Spleen (tissue), 7 donors: ENCODE results near the gene EXOSC5.

Source experiments
- POLR2A ChIP-seq, 3 donors: fragments of 450-650 bp; IDR thresholded peaks; one replicate each; pipeline ENCODE4 v1.5.1; 2017; ENCODE audit warnings: antibody characterized with exemption in 3 of 3, mild to moderate bottlenecking in 1 of 3
- POLR2AphosphoS5 ChIP-seq, 3 donors: sonication (generic); formaldehyde crosslinking; IDR thresholded peaks; one replicate each; pipeline ENCODE4 v1.5.1; 2017; ENCODE audit warnings: antibody characterized with exemption in 3 of 3
- TF ChIP-seq, protein P1 (sequence below), 11 experiments: fragments of 200-600 bp in 7 of 11; fragments of 450-650 bp in 4 of 11; sonication (generic) in 4 of 11; IDR thresholded peaks in 8 of 11; conservative IDR thresholded peaks in 3 of 11; 1 replicate in 7 of 11; 2 replicates in 4 of 11; pipeline versions ENCODE4 v1.4.0 to v1.8.0; 2016 to 2021; ENCODE audit warnings: antibody characterized with exemption in 11 of 11, inconsistent platforms in 4 of 11, mild to moderate bottlenecking in 1 of 11
- donor health status: DM: no; HTN: no; CAD: no; lungs with moderate emphysema.
- donor health status: DM: no; HTN: no; CAD: no.
- donor health status: DM: no; HTN: no; CAD: no.

DNA sequence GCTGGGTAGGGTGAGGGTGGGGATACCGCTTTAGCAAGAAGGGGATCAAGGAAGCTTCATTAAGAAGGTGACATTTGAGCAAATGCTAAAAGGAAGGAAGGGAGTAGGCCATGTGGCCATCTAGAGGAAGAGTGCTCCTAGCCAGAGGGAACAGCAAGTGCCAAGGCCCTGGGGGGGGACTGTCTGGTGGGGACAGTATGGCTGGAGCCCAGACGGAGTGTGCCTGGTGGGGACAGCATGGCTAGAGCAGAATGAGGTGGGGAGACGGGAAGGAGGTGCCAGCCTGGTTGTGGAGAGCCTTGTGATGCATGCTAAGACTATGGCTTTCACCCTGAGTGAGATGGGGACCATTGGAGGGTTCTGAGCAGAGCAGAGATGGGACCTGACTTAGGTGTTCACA, 41.4 kb downstream of the EXOSC5 start:
- TF ChIP-seq, protein P1, sequence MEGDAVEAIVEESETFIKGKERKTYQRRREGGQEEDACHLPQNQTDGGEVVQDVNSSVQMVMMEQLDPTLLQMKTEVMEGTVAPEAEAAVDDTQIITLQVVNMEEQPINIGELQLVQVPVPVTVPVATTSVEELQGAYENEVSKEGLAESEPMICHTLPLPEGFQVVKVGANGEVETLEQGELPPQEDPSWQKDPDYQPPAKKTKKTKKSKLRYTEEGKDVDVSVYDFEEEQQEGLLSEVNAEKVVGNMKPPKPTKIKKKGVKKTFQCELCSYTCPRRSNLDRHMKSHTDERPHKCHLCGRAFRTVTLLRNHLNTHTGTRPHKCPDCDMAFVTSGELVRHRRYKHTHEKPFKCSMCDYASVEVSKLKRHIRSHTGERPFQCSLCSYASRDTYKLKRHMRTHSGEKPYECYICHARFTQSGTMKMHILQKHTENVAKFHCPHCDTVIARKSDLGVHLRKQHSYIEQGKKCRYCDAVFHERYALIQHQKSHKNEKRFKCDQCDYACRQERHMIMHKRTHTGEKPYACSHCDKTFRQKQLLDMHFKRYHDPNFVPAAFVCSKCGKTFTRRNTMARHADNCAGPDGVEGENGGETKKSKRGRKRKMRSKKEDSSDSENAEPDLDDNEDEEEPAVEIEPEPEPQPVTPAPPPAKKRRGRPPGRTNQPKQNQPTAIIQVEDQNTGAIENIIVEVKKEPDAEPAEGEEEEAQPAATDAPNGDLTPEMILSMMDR (IDR thresholded peaks at IDR 0.05 in 8 of 11, conservative IDR thresholded peaks at IDR 0.05 in 3 of 11) = no peak
- TF ChIP-seq POLR2AphosphoS5 (IDR thresholded peaks at IDR 0.05) = no peak
- no peak for TF ChIP-seq POLR2A (IDR thresholded peaks at IDR 0.05)
